HG03175 (cell line): ENCODE data around the gene COL4A6.

Source experiments
- ATAC-seq: cut with Tn5 transposase; IDR thresholded peaks from one replicate; pipeline ENCODE4 v1.9.1; 2021; ENCODE audit warnings: mild to moderate bottlenecking, moderate library complexity; ENCODE audit not compliant: unreplicated experiment

COL4A6 gene

DNA sequence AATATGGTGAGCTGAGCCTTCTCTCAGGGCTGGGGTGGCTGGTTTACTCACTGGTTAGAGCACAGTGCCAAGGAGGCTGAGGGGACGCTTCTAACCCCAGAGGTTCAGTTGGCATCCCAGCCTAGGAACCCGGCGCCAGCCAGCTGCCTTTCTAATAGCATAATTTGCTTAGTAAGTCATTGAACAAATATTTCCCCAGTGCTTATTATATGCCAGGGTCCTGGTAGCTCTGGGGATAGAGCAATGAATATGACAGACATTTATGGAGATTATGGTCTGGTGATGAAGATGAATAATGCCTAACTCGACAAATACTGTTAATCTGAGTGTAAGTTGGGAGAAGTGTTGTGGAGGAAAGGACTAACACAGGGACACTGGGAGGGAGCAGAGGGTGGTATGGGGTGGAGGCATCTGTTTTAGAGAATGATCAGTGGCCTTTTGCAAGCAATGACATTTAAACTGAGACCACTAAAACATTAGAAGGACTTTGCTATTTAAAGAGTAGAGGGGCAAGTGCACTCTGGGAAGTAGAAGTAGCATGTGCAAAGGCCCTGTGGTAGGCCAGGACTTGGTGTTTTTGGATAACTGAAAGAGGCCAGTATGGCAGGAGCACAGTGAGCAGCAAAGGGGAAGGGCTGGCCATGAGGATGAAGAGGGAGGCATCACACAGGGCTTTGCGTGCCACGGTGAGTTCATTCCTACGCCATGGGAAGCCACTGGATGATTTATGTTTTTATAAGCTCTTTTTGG lies 274.7 kb downstream of the COL4A6 start:
- ATAC-seq, result no peak

DNA sequence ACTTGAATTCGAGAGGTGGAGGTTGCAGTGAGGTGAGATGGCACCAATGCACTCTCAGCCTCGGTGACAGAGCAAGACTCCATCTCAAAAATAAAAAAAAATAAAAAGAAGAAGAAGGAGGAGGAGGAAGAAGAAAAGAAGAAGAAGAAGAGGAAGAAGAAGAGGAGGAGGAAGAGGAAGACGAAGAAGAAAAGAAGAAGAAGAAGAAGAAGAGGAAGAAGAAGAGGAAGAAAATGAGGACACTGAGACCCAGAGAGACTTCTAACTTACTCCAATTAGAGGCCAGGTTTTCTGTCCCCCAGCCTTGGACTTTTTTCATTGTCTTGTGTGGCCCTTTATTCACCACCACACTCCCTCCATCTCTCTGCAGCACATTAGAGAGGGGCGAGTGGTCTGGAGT lies 276.0 kb downstream of the COL4A6 start:
- no peak for ATAC-seq

DNA sequence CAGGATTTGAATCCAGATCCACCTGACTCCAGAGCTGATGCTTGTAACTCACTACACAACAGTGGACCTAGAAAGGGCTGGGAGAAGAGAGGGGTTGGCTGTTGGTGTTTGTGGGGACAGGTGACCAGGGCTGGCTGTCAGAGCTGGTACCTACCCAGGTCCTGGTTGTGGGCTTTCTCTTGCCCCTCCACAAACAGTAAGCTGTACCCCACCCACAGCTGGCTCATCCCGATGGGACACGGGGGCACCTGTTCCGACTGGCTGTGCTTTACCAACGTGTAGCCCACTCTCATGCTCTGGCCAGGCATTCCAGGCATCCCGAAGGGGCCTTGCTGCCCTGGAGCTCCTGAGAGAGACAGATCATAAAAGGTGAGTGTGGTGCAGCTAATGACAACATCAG lies 277.9 kb downstream of the COL4A6 start:
- no peak for ATAC-seq

DNA sequence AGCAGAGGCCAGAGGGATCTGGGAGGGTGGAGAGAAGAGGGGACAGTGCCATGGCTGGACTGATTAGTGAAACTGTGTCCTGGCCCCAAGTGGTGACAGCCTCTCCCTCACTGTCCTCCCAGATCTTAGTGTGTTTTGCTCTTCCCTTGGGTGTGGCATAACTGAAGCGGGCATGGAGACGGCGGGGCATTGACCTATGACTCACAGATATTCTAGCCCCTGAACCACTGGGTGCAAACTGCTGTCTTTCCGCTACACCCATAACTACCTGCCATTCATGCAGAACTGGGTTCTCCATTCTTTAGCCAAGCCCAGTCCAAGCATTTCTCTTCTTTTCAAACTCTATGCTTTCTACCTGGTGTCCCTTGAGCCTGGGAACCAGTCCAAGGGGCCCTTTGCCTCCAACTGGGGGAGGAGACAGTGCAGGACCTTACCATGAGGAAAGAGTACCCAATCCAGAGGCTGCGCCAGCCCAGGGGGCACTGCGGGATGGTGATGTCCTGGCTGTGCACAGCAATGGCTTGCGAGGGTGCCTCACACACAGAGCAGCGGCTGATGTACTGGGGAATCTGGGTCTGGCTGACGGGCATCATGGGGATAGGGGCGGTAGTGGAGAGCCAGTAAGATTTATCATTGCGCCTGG lies 279.1 kb downstream of the COL4A6 start:
- ATAC-seq, result no peak

DNA sequence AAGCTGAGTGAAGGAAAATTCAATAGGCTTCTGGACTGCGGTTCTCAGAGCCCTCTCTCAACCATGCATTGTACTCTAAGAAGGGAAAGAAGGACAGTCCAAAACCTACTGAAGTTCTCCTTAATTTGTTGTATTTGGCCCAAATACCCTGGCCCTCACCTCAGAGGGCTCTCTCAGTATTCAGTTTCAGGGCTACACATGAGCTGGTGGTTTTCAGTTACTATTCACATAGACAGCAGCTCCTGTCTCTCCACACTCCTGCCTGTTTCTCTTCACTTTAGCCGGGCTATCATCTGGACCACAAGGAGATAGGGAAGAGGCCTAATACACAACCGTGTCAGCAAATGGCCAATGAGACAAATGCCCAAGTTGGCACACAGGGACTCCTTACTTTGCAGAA lies 280.6 kb downstream of the COL4A6 start:
- no peak for ATAC-seq

DNA sequence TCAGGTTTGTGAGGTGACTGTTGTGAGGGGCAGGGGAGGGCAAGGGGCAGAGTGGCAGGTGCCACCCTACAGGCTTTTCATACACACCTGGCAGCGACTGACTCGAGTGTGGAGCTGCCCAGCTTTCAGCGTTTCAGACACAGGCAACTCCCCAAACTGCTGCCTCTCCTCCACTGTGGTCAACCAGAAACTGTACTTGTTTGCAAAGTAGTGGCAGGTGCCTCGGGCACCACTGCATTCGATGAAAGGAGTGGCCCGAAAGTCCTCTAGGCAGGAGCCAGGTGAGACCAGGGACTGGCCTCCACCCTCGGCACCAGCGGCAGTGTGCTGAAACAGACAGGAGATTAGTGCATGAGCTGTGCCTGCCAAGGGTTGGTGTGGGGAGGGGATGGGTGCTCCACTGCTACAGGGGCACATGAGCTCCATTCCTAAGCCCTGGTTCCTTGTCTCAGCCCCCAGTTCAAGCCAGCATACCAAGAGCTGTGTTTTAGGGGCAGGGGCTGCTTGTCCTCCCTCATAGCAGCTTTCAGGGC lies 281.2 kb downstream of the COL4A6 start:
- no peak for ATAC-seq

DNA sequence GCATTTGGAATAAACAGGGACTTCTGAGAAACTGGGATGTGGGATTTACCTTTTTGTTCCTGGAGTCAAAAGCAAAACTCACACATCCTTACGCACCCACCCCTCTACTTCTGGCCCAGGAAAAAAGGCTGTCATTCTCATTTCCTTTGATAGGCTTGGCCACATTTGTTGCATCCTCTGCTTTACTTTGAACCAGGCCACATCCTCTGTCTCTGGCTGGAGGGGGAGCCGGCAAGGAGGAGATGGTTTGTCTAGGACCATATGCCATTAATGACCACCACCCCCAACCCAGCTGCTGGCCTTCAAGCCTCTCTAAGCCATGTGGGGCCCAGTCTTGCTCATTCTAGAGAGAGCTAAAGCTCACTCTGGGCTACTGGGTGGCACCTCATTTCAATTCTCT lies 282.1 kb downstream of the COL4A6 start:
- ATAC-seq, result no peak

DNA sequence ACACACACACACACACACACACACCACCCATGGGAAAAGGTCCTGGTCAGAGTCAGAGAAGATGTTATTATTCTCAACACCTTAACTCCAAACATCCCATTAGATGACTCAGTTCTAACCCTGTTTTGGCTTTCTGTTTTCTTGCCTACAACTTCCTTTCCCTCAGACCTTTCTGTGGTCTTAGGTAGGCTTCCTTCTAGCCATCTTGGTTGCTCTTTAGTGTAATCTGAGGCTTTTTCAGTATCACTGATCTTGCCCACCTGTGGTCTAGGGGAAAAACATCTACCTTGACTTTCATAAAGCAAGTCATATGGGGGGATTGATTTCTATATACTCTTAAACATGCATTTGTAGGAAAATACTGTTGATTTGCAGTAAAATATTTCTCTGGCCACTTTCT lies 289.7 kb downstream of the COL4A6 start:
- peak; percentile 47 for ATAC-seq

DNA sequence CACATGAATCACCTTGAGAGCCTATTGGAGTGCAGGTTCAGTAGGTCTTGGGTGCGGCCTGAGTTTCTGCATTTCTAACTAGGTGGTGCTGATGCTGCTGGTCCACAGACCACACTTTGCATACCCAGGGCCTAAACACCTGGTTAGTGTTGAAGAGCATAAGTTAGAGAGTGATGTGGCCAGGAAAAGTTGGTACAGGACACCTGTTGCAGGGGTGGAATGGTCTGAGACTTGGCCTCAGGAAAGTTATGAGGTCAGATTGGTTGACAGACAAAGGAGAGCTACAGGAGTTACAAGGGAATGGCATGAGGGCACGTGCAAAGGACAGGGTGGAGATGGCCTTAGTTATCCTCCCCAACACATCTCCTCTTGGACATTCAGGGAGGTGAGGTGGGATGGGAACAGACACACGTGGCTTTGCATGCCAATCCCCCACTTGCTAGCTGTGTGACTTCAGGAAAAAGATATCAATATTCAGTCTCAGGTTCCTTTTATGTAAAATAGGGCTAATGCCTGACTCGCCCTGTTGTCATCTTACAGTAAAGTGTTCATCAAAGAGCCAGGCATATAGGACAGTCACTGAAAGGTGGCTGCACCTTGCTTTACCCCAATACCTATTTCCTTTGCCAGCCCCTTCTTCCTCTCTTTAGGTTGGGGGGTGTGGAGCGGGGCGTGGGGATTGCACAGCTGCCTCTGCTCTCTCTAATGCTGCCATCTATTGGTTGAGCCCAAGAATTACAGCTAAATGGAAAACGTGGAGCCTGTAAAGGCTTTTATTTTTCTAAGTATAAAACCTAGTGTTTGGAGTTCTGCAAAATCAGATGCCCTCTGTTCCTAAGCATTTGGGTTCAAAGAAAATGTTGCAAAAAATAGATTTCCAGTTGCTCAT lies 299.2 kb downstream of the COL4A6 start:
- ATAC-seq, result no peak

DNA sequence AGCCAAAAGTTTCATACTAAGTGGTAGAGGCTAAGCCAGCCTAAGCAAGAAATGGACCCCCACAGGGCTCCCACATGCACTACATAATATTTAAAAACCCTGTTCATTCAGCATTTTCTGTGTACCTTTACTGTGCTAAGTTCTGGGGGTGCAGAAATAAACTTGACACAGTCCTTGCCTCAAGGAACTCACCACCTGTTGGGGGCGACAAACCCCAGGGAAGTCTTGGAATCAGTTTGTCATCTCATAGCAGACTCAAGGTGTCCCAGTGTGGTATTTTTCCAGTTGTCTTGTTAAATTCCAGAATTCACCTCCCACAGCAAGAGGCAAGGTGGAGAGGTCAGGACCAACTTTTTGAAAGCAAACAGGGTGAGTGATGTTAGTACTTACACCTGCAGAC lies 303.5 kb downstream of the COL4A6 start:
- no peak for ATAC-seq

DNA sequence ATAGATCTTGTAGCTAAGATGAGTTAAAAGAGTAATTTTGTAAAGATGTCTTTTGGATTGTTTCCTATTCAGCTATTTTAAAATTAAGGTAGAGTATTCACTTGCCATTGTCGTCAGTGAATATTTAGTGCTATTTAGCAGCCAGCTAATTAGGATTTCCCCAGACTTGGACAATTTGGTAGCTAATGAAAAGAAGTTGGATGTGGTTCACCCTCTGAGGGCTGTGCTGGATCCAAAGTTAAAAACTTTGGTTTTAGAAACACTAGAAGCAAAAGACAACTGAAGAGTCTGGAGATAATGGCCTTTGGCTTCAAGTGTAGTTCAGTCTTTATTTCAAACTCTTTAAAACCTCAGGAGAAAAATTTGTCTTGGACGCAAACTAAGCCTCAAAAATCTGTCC lies 305.3 kb downstream of the COL4A6 start:
- no peak for ATAC-seq

DNA sequence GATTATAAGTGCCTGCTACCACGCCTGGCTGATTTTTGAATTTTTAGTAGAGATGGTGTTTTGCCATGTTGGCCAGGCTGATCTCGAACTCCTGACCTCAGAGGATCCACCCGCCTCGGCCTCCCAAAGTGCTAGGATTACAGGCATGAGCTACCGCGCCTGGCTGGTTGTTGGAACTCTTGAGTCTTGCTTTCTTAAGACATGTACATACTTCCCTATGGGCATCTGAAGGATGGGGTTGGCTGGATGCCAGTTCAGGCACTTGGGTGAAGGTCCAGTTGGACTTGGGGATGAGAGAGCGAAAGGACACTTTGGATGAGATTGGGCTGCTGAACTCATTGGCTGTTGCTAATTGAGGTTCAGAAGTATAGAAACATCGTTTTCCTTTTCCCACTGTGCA lies 306.2 kb downstream of the COL4A6 start:
- no peak for ATAC-seq

DNA sequence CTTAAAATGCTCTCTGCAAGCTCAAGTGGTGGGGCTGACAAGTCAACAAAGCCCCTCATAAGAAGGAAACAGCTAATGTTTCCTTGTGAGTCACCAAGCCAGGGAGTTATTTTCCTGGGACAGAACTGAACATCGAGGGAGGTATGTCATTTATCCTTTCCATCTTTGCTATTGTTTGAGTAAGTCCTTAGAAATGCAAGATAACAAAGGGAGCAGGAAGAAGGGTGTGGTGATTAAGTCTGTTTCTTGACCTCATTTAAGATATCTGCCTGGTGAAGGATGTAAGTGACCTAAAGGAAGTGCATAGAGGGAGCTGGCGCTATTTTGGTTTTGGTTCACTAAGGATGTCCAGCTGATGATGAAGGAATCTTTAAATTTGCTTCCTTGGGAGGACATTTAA lies 306.8 kb downstream of the COL4A6 start:
- no peak for ATAC-seq

DNA sequence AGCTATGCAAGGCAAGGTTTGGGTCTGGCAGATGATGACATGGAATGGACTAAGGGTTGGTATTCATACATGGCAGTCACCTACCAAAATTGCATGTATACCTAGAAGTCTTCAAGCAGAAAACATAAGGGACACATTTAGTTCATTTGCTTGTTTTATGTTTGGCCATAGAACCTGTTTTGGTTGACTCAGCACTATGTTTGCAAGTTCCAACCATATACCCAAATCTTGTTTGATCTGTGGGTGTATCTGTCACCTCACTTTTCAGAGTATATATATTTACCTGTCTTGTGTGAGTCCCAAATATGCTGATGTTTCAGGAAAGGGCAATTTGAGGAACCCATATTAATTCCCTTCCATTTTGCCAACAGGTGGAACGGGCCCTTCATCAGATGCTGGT lies 307.3 kb downstream of the COL4A6 start:
- ATAC-seq, result no peak

DNA sequence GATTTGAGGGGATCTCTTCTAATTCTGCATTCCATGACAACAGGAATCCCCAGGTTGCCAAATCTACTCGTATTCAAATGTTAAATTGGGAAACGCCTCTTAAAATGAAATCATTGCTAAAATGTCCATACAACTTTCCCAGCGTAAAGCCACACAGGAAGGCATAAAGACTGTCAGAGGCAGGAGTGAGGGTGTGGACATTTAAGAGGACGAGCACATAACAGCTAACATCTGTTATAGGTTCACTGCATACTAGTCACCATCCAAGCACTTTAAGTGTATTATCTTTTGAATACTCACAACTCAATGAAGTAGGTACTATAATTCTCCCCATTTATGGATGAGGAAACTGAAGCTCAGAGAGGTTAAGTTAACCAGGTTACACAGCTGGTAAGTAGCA lies 311.1 kb downstream of the COL4A6 start:
- ATAC-seq, result no peak

DNA sequence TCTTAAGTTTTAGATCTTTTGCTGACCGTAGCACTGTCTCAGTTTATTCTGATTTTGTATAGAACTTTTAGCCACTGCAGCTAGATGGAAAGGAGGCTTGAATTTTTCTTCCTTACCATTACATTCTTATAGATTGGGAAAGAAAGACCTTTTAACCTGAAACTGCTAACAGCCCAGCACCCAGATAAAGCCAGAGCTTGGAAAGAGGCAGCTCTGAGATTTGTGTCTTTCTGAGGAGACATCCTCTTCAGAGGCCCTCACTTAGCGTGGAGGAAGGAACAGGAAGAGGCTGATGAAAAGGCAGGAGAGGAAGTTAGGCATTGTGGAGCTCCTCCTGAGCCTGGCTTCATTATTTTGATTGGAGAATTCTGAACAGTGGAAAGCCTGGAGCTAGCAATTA lies 311.6 kb downstream of the COL4A6 start:
- no peak for ATAC-seq

DNA sequence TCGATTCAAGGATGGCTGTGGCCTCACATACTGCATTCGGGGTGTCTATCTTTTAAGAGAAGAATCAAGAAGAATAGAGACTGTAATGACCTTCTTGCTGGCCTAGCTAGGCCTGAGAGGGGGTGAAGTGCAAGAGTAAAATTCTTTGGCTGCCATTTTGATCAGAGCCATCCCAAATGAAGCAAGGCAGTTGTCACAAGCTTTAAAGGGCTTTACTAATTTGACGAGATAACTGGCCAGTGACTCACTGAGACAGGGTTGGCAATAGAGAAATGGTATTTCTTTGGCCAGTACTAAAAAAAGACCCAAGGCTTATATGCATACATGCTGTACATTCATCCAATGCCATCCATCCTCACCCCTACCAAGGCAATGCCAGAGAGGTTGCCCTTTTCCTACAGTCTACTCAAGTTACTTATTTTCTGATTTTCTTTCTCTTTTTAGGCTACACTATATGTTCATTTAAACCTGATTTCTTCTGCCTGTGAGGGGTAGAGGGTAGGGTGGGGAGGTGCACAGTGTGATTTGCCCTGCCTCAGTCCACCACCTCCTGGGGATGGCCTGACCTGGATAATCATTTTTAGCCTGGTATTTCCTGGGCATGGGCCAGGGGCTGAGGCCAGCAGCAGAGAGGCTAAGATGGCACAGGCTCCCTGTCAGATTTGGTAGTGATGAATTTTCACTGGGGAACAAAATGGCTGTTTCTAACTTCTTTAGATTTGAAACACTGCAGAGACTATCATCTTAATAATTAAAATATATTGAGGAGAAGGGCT lies 314.4 kb downstream of the COL4A6 start:
- ATAC-seq, result no peak

DNA sequence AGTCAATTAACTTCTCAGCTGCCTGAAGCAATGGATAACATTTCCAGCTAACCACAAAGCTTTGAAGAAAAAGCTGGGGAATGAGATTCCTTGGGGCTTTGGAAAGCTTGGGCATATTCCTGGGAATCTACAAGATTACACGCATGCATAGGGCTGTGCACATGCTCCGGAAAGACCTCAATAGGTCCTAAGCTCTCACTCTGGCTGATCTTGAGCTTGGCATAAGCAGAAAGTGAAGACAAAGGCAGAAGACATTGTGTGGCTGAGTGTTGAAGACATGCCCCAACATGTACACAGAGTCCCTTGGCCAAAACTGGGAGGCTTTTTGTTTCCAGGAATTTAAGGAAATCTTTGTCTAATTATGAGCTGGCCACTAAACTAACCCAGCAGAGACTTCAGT lies 315.5 kb downstream of the COL4A6 start:
- no peak for ATAC-seq

DNA sequence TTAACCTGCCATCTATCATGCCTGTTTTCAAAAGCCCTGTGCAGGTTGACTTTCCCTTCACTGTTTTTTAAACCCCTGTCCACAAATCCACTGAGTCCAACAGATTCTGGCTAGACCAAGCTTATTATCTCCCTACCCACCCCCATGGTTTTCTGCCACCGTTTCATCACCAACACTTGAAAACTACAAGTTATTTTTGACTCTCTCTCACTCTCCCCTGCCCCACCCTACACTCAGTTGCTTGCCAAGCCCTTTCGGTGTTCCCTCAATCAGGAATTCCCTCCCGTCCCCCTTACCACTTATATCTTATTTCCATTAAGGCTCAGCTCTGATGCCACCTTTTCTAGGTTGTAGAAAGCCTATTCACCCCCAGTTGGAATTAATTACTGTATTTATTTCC lies 316.9 kb downstream of the COL4A6 start:
- no peak for ATAC-seq

DNA sequence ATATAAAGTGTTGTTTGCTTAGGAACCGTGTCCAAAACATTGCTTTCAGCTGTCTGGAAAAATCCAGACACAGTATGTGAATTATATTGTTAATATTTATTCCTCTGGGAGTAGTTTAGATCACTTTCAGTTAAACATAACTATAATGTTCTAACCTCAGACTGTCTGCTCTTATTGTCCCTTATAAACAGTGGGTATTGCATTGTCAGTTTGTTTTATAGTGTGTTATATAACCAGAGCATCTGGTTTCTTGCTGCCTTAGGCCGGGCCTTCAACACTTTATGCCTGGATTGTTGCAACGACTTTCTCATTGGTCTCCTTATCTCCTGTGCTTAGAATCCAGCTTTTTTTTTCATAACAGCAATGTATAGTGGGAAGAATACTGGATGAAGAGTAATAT lies 320.2 kb downstream of the COL4A6 start:
- no peak for ATAC-seq

DNA sequence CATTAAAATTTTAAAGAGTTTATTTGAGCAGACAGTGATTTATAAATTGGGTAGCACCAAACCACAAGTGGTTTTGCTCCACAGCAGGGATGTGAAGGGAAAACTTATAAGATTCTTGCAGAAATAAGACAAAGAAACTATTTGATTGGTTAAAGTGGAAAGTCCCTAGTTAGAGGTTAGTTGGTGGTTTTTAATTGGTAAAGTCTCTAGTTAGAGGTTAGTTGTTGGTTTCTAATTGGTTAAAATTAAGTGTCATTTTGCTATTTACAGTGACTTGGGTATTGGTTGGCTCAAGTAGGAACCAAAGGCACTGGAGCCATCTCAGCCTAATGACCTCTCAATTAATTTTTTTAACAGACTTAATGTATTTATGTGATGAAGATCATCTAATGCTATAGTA lies 323.7 kb downstream of the COL4A6 start:
- no peak for ATAC-seq
